ENCODE results near the gene SLC28A1.

The SLC28A1 gene

DNA sequence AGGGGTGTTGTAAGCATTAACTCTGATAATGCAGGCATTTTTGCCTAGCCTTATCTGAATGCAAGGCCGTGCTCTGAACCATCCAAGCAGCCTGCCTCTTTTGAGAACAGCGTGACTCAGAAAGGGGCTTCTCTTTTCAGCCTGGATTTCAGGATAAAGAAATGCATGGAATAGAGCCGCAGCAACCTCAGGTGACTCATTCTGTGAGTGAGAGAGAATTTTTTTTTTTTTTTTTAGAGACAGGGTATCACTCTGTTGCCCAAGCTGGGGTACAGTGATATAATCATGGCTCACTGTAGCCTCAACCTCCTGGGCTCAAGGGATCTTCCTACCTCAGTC lies 76.6 kb downstream of the SLC28A1 start:
- no peak overlapping the region for H3K4me3 ChIP-seq (ENCODE audit: low read depth in 1 of 2, low read length in 2 of 2)
- H3K27ac ChIP-seq (ENCODE audit: low read length), result no peak overlapping the region
- H3K9me3 ChIP-seq (ENCODE audit: insufficient read depth, low read length, severe bottlenecking), result no peaks in the 10 kb centered on the region
- TF ChIP-seq, protein P1, sequence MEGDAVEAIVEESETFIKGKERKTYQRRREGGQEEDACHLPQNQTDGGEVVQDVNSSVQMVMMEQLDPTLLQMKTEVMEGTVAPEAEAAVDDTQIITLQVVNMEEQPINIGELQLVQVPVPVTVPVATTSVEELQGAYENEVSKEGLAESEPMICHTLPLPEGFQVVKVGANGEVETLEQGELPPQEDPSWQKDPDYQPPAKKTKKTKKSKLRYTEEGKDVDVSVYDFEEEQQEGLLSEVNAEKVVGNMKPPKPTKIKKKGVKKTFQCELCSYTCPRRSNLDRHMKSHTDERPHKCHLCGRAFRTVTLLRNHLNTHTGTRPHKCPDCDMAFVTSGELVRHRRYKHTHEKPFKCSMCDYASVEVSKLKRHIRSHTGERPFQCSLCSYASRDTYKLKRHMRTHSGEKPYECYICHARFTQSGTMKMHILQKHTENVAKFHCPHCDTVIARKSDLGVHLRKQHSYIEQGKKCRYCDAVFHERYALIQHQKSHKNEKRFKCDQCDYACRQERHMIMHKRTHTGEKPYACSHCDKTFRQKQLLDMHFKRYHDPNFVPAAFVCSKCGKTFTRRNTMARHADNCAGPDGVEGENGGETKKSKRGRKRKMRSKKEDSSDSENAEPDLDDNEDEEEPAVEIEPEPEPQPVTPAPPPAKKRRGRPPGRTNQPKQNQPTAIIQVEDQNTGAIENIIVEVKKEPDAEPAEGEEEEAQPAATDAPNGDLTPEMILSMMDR (IDR thresholded peaks at IDR 0.05; ENCODE audit: borderline replicate concordance, extremely low read depth, low read length, poor library complexity, severe bottlenecking), result no peak
- no peak for TF ChIP-seq EZH2 (IDR thresholded peaks at IDR 0.05; ENCODE audit: borderline replicate concordance, low read depth, low read length, severe bottlenecking)
- no peak overlapping the region for H2AFZ ChIP-seq (ENCODE audit: low read depth, low read length)
- H4K20me1 ChIP-seq (ENCODE audit: insufficient read depth, low read length), result no peaks in the 10 kb centered on the region
- no peaks in the 10 kb centered on the region for H3K36me3 ChIP-seq (ENCODE audit: insufficient read depth, low read length)
- DNase-seq, result no peak
- no peak overlapping the region for H3K4me2 ChIP-seq (ENCODE audit: insufficient read depth, low read length)
- no peak for ATAC-seq (ENCODE audit: insufficient read depth, low read depth)
- no peaks in the 10 kb centered on the region for H3K4me1 ChIP-seq (ENCODE audit: insufficient read depth, low read length)
- H3K79me2 ChIP-seq (ENCODE audit: insufficient read depth, low read length), result no peaks in the 10 kb centered on the region
- no peaks in the 10 kb centered on the region for H3K27me3 ChIP-seq (ENCODE audit: insufficient read depth, low read length, poor library complexity)
- no peak overlapping the region for H3K9ac ChIP-seq (ENCODE audit: low read depth, low read length)

- Histone ChIP-seq H3K4me2 (ENCODE audit: insufficient read depth, low read length) (no peak overlapping the region), H3K27me3 (ENCODE audit: insufficient read depth, low read length, poor library complexity) (no peaks in the 10 kb centered on the region), H4K20me1 (ENCODE audit: insufficient read depth, low read length) (no peaks in the 10 kb centered on the region), H3K79me2 (ENCODE audit: insufficient read depth, low read length) (no peaks in the 10 kb centered on the region), H3K36me3 (ENCODE audit: insufficient read depth, low read length) (no peaks in the 10 kb centered on the region), H3K4me3 (ENCODE audit: low read depth in 1 of 2, low read length in 2 of 2) (no peak overlapping the region), H3K4me1 (ENCODE audit: insufficient read depth, low read length) (no peaks in the 10 kb centered on the region), H3K27ac (ENCODE audit: low read length) (no peak overlapping the region), H3K9ac (ENCODE audit: low read depth, low read length) (no peak overlapping the region), H2AFZ (ENCODE audit: low read depth, low read length) (no peak overlapping the region), H3K9me3 (ENCODE audit: insufficient read depth, low read length, severe bottlenecking) (no peaks in the 10 kb centered on the region)
- TF ChIP-seq, protein P1 (IDR thresholded peaks at IDR 0.05; ENCODE audit: borderline replicate concordance, extremely low read depth, low read length, poor library complexity, severe bottlenecking), result no peak
- TF ChIP-seq EZH2 (IDR thresholded peaks at IDR 0.05; ENCODE audit: borderline replicate concordance, low read depth, low read length, severe bottlenecking), result no peak
- DNase-seq (no peak), ATAC-seq (ENCODE audit: insufficient read depth, low read depth) (no peak)
These were observed 77.2 kb downstream of the SLC28A1 start for GRCh38 chr15:84961707-84962106.

- DNase-seq, result no peak
- ATAC-seq (ENCODE audit: insufficient read depth, low read depth), result no peak
- no peak overlapping the region for H3K4me2 ChIP-seq (ENCODE audit: insufficient read depth, low read length)
- no peak overlapping the region for H3K27ac ChIP-seq (ENCODE audit: low read length)
- H3K9ac ChIP-seq (ENCODE audit: low read depth, low read length), result no peak overlapping the region
- H3K4me1 ChIP-seq (ENCODE audit: insufficient read depth, low read length), result peaks cover 6% of the 10 kb centered on the region; the same call in 1 of the 2 replicates
- no peak overlapping the region for H3K4me3 ChIP-seq (ENCODE audit: low read depth in 1 of 2, low read length in 2 of 2)
- TF ChIP-seq EZH2 (IDR thresholded peaks at IDR 0.05; ENCODE audit: borderline replicate concordance, low read depth, low read length, severe bottlenecking), result no peak
- TF ChIP-seq, protein P1 (IDR thresholded peaks at IDR 0.05; ENCODE audit: borderline replicate concordance, extremely low read depth, low read length, poor library complexity, severe bottlenecking), result no peak
- no peaks in the 10 kb centered on the region for H3K36me3 ChIP-seq (ENCODE audit: insufficient read depth, low read length)
- no peaks in the 10 kb centered on the region for H4K20me1 ChIP-seq (ENCODE audit: insufficient read depth, low read length)
- no peaks in the 10 kb centered on the region for H3K27me3 ChIP-seq (ENCODE audit: insufficient read depth, low read length, poor library complexity)
- H3K9me3 ChIP-seq (ENCODE audit: insufficient read depth, low read length, severe bottlenecking), result no peaks in the 10 kb centered on the region
- no peak overlapping the region for H2AFZ ChIP-seq (ENCODE audit: low read depth, low read length)
- H3K79me2 ChIP-seq (ENCODE audit: insufficient read depth, low read length), result no peaks in the 10 kb centered on the region
These were observed 78.5 kb downstream of the SLC28A1 start for GRCh38 chr15:84962955-84963354.

GRCh38 chr15:84967380-84967779 lies 82.9 kb downstream of the SLC28A1 start:
- ATAC-seq (ENCODE audit: insufficient read depth, low read depth), result no peak
- no peaks in the 10 kb centered on the region for H3K27me3 ChIP-seq (ENCODE audit: insufficient read depth, low read length, poor library complexity)

More at GRCh38 chr15:84967380-84967779, 82.9 kb downstream of the SLC28A1 start:
- Histone ChIP-seq H3K9me3 (ENCODE audit: insufficient read depth, low read length, severe bottlenecking) (no peaks in the 10 kb centered on the region), H3K4me1 (ENCODE audit: insufficient read depth, low read length) (peaks cover 6% of the 10 kb centered on the region; the same call in 1 of the 2 replicates), H2AFZ (ENCODE audit: low read depth, low read length) (no peak overlapping the region), H3K27ac (ENCODE audit: low read length) (no peak overlapping the region), H4K20me1 (ENCODE audit: insufficient read depth, low read length) (no peaks in the 10 kb centered on the region), H3K4me3 (ENCODE audit: low read depth in 1 of 2, low read length in 2 of 2) (no peak overlapping the region), H3K9ac (ENCODE audit: low read depth, low read length) (no peak overlapping the region), H3K79me2 (ENCODE audit: insufficient read depth, low read length) (no peaks in the 10 kb centered on the region), H3K4me2 (ENCODE audit: insufficient read depth, low read length) (no peak overlapping the region), H3K36me3 (ENCODE audit: insufficient read depth, low read length) (no peaks in the 10 kb centered on the region)
- TF ChIP-seq, protein P1 (IDR thresholded peaks at IDR 0.05; ENCODE audit: borderline replicate concordance, extremely low read depth, low read length, poor library complexity, severe bottlenecking), result no peak
- TF ChIP-seq EZH2 (IDR thresholded peaks at IDR 0.05; ENCODE audit: borderline replicate concordance, low read depth, low read length, severe bottlenecking), result no peak
- DNase-seq, result no peak

Data from DND-41 (cell line).